ENCODE data around the gene SIRPG.
"Not testable (repeated sequence)": the region's sequence is repeated elsewhere in the genome, so short reads cannot be mapped to it uniquely, and the experiment has no call there.

SIRPG gene

DNA sequence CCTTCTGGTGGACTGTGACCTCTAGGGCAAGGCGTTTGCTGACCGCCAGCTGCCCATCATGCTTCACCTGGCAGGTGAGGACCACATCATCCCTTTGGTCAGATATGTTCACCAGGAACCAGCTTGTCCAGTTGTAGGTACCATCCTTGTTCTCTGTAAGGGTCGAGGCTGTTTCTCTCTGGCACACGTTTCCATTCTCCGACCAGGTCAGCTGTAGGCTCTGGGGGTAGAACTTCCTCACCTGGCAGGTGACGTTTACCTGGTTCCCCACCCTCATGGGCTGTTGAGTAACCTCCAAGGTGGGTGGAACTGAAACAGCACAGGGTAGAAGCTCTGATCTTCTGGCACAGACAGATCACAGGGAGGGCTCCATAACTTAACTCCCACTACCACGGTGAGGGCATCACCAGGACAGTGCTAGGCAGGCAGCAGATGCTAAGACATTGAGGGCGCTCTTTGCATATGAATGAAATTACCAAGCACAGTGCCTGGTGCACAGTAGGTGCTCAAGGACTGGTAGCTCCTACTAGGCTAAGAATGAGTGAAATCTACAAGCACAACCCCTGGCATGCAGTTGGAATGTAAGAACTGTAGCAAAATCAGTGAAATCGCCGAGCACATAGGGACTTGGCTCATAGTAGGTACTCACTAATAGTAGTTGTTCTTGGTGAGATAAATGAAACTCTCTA is 22.1 kb downstream of the SIRPG start:
- no peak for DNase-seq

DNA sequence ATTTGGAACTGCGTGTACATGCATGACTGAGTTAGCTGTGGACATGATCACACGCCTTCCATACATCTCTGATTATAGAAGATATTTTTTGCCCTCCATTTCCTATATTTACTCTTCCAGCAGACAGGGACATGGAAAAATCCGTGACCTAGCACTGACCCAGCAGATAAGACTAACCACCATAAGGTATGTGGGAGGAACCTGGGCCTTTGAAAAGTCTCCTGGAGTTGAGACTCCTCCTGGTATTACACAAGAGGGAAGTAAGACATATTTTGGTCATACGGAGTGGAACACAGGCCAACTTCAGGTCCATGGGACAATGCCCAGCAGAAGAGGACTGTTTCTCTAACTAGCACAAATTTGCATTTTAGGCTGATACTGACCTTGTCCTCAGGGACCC is 24.0 kb downstream of the SIRPG start:
- DNase-seq = no peak

DNA sequence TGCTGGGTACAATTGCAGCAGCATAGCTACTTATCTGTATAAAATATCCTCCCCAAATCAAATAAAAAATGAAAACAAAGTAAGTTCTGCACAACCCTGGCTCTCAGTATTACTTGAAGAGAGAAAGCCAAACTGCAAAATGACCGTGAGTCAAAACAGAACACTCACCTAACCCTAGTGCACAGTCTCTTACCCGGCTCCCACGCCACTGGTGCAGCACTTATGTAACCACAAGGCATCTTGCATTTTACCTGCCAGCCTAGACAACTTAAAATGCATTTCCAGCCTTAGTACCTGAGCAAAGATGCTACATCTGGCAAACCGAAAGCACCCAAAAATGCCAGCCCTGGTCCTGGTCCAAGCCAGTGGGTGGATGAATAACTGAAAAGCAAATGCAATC is 25.4 kb downstream of the SIRPG start:
- DNase-seq = no peak

DNA sequence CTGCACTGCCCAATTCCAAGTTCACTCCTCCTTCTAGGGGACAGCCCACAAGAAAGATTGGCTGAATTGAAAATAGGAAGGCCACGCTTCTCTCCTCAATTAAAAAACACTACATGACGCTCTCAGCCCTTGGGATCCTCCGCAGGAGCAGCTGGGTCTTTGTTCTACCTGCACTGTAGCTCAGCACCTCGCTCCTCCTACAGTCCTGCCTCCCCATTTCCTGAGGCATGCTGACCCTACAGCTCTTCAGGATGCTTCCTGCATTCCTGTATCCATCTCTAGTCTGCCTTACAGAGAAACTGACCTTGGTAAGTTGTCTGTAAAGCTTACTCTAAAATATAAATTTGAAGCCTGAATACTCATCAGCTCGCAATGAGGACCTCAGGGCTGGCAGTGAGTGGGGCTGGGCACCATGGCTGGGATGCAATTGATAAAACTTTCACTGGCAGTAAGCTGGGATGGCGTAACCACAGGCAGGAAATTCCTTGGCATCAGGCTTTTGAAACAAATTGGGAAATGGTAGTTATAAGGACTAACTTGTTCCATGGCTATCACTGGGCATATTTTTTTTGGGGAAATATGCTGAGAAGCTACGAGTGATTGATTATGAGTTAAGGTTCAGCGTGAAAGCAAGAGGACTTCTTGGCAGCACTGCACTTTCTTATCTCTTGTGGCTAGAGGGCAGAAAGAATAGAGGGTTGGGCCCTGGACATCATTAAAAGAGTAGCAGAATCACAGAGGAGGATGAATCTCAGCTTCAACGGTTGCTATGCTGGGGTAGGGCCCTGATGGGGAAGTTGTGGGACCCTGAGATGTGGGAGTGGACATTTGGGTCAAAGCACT is 26.0 kb downstream of the SIRPG start:
- DNase-seq = no peak

DNA sequence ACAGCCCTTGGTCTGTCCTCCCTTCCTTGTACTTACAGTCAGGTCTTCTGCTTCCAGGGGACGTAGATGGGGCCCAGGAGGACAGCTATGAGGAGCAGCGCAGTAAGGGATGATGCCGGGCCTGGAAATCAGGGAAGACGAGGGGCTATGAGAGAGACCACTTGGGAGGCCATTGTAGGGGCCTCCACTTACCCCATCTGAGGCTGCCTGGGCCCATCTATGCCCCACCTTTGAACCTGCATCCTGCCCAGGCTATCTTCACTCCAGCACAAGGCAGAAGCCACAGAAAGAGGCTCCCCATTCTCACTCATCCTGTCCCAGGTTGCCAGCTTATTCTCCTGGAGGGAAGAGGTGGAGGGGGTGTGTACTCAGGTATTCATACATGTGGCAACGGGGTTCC is 27.4 kb downstream of the SIRPG start:
- no peak for DNase-seq

DNA sequence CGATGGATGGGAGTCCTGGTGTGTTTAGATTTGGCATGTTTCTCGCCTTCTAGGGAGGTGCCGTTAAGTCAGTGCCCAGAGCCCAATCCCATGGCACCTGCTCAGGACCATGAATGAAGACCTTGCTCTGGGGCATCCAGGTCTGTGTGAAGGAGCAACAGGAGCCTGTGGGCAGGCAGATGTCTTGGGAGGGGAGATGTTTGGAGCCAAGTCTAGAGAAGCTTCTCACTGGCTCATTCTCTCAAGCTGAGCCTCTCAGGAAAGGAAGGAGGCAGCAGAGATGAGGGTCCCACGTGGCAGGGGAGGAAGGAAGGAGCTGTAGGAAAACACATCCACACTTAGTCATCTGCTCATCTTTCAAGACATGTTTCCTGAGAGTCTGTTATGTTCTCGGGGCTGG is 28.3 kb downstream of the SIRPG start:
- no peak for DNase-seq

DNA sequence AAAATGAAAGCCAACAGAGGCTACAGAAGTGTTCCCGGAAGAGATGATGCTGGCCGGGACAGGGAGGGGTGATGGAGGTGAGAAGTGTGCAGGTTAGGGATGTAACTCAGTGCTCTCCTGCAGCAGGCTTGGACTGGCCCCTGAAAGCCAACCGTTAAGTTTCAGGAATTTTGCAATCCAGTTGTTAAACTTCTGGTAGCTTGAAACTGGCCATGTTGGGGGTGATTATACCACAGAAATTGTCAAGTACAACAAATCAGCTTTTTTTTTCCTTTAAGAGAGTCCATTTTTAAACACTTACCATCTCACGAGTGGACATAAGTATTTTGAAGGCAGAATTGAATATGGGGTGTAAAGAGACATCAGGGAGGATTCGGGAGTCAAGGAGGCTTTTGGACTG is 29.0 kb downstream of the SIRPG start:
- no peak for DNase-seq

DNA sequence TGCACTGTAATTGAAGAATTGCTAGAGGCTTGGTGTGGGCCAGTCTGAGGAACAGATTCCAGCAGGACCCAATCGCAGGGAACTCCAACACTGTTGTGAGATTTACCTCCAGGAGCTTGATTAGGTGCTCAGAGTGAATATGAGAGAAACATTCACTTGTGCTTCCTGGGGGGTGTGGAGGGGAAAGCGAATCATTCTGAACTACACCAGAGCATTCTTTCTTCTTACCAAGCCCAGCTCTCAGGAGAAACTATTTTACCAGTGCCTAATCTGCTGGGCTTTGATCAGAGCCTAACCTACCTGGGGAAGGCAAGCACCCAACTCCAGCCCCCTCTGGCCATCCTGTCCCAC is 30.4 kb downstream of the SIRPG start:
- DNase-seq = no peak

DNA sequence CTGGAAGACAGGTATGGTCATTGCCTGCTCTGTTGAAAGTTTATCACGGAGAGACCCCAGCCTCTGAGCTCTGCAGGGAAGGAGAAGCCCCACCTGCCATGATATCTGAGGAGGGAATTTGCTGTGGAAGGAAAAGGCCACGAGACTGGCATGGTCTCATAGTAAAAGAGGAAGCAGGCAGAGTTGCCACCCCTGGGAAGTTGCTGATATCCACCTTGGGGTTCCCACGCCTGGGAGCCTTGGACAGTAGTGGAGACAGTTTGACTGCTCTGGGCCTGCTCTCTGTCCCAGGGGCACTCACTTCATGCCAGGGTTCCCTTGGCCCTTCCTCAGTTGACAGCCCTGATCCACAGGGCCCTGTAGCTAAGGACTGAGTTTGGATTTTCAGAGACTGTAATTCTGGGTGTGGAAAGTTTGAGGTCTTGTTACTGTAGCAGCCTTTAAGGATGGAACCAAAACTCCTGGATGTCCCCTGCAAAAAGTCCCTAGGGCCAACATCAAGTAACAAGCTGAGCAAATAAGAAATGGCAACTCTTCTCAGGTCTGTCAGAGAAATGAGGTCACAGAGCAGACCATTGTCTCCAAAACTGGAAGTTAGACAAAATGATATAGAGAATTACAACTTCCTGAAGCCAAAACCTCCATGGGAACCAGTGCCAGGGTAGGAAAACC is 30.9 kb downstream of the SIRPG start:
- DNase-seq = no peak

DNA sequence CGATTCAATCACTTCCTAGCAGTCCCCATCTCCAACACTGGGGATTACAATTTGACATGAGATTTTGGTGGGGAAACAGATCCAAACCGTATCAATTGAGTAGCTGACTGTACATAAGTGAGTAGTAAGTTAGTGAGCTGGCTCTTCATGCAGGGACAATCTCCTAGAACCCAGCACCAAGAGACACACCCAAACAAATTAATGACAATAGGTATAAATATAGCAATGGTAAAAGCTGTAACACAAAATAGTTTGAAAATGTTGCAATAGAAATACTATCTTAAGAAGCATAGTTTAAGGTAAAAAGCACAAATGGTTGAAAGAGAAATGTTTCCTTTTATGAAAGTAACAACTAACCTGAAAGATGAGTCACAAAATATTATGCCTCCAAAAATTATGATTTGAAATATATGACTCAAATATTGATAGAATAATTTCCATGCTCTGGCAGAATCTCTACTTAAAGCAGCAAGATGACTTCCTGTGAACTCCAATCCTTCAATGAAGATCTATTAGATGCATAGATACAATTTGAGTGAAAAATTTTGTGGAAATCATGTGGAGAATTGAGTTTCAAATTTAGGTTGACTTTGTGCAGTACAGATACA is 32.4 kb downstream of the SIRPG start:
- DNase-seq = no peak

DNA sequence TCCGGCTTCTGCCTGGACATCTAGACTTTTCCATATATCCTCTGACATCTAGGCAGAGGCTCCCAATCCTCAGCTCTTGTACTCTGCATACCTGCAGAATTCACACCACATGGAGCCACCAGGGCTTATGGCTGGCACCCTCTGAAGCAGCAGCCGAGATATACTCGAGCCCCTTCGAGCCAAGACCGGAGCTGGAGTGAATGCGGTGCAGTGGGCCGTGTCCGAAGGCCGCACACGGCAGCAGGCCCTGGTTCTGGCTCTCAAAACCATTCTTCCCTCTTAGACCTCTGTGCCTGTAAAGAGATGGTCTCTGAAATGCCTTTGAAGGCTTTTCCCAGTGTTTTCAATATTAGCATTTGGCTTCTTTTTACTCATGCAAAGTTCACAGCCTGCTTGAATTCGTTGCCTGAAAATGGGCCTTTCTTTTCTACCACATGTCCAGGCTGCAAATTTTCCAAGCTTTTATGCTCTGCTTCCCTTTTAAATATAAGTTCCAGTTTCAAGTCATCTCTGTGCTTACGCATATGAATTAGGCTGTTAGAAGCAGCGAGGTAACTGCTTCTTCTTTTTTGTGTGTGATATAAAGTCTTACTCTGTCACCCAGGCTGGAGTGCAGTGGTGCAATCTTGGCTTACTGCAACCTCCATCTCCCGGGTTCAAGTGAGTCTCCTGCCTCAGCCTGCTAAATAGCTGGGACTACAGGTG is 33.9 kb downstream of the SIRPG start:
- no peak for DNase-seq

DNA sequence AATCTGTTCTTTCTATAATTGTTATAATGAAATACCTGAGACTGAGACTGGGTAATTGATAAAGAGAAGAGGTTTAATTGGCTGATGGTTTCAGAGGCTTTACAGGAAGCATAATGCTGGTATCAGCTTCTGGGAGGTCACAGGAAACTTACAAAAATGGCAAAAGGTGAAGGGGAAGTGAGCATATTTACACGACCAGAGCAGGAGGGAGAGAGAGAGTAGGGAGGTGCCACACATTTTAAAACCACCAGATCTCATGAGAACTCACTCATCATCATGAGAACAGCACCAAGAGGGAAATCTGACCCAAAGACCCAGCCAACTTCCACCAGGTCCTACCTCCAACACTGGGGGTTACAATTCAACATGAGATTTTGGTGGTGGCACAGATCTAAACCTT is 35.1 kb downstream of the SIRPG start:
- DNase-seq = no peak

DNA sequence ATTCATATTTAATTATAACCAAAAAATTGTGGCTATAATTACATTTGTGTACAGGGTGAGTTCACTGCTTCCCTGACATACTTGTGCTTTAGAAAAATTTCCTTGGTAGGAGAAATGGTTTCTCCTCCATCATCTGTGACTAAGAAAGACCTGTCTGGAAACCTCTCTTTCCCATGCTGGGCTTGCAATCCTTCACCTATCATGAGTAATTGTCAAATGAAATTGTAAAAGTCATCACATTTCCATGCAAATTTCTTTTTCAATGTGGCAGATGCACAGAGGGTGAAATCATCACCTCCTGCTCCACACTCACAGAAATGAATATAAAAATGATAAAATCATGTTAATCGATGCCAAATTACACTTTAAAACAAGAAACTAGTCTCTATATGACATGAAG is 36.3 kb downstream of the SIRPG start:
- no peak for DNase-seq

DNA sequence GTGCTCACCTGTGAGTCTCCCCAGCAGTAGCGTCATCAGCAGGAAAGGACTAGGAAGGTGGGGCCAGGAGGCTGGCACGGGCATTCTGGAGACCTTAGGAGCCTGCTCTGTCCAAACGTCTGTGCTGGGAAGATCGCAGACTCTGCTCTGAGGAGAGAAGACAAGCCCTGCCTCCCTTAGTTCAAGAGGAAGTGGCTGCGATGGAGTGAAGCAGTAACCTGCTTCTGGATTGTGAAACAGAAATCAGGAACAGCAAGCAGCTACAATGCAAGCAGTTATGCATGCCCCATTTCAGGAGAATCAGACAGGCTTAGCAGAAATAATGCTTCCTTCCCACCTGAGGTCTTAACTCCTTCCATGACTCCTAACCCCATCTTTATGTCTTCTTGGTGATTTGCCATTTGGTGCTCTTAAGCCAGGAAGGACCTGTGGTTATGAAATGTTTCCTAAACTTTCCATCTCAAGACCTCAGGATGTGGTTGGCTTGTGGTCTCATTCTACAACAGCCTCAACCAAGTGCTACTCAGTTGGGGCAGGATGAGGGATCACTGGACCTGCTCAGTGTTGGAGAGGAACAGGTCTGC is 37.6 kb downstream of the SIRPG start, which contains the start of gene SIRPB1:
Gene SIRPB1, minus strand, starts transcription at position 149 of the 584 bp plus-strand sequence. Its CDS starts 65 bp downstream, at position 84.
- DNase-seq = no peak

DNA sequence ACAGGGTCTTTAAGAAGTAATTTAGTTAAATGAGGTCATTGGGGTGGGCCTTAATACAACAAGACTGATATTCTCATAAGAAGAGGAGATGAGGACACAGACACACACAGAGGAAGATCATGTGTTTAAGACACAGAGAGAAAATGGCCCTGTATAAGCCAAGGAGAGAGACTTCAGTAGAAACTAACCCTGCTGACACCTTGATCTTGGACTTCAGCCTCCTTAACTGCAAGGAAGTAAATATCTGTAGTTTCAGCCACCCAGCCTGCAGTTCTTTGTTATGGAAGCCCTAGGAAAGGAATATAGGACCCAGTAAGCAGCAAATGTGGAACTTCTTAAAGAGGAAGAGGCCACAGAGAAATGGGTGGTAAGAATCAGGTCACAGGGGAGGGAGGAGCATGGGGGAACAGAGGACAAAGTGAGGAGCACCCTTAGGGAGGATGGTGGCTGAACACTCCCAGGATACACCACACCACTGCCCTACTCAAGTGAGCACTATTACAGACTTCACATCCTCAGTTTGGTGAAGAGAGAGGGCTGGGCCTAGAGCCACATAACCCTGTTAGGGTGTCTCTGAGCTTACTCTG is 38.5 kb downstream of the SIRPG start:
- no peak for DNase-seq

DNA sequence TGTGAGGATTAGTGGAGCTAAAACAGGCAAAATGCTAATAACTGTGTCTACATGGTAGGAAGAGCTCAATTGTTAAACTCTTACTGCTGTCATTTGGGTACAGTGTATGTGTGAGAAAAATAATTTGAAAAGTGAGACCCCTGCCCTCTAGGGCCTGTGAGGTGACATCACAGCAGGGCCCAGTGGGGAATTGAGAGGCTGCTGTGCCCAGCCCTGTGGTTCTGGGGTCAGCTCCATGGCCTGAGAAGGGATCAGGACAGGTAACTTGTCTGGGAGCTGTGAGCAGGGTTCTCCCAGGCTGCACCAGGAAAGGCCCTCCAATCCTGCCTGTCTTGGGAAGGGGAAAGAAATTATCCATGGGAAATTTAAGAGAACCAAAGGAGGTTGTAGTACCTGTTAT is 39.1 kb downstream of the SIRPG start:
- no peak for DNase-seq

DNA sequence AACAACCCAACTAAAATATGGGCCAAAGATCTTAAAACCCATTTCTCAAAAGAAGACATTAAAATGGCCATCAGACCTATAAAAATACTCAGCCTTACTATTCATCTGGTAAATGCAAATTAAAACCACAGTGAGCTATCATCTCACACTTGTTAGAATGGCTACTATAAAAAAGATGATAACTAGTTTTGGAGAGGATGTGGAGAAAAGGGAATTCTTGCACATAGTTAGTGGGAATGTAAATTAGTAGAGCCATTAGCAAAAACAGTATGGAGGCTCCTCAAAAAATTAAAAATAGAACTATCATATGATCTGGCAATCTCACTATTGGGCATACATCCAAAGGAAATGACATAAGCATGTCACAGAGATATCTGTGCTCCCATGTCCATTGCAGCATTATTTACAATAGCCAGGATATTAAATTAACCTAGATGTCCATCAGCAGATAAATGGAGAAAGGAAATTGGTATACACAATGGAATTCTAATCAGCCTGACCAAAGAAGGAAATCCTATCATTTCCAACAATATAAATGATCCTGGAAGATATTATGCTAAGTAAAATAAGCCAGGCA is 40.6 kb downstream of the SIRPG start:
- DNase-seq = no peak

DNA sequence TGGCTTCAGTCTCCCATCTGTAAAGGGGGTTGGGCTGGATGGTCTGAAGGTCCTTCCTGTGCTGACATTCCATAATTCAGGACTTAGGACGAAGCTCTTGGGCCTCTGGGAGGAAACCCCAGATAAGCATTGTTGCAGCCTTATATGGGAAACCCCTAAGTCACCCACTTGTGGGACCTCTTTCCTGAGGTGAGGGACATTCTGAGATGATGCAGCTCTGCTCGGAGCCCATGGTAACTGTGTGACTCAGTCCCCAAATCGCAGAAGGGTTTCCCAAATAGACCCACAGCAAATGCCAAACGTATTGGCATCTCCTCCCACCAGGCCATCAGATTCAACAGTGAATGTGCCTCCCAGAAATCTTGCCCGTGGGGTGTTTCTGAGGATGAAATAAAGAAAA is 47.2 kb downstream of the SIRPG start:
- DNase-seq = not testable (repeated sequence)

DNA sequence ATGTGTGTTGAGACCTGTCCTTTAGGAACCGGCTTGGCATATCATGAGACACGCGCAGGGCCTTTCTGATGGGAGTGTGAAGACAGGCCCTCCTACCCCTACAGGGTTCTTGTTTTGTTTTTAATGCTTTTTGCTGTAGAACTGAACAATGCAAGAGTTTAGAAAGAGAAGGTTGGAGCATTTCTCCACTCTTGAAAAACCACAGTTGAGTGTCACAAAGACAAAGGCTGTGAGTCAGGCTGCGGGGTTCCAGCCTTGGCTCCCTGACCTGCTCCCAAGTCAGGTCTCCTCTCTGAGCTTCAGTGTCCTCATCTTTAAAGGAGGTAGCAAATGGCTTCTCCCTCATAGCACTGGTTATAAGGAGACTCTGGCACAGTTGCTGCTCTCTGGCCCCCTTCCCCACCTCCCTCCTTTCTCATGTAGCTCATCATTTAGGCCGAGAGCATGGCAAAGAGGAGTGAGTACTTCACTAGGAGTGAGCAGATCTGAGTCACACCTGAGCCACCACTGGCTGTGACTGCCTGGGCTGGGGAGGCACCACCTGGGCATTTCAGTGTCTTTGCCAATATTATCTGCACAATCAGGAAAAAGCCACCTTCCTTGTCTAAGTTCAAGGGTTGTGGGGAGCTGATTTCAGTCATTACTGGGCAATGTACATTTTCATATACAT is 48.8 kb downstream of the SIRPG start:
- not testable (repeated sequence) for DNase-seq

DNA sequence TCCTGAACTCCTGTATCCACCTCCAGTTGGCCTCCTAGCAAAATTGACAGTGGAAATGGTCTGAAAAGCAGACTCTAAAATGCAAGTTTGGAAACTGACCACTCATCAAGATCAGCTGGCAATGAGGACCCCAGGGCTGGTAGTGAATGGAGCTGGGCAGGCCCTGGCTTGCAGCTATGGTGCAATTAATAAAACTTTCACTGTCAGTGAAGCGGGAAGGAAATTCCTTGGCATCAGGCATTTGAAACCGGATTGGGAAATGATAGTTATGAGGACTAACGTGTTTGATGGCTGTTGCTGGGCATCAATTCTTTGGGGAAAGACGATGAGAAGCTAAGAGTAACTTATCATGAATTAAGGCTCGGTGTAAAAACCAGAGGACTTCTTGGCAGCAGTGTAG is 56.8 kb downstream of the SIRPG start:
- no peak for DNase-seq

DNA sequence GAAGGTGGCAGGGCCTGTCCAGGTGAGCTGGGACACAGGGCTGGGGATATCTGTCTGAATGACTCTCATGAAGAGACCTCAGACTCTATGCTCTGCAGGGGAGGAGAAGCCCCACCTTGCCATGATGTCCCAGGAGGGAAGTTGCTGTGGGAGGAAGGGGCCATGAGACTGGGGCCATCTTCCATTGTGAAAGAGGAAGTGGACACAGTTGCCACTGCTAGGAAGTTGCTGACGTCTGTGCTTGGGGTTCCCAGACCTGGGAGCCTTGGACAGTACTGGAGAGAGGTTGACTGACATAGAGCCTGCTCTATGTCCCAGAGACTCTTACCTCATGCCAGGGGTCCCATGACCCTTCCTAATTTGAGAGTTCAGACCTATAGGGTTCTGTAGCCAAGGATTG is 62.2 kb downstream of the SIRPG start:
- DNase-seq = no peak

Measured in NCI-H524 (cell line).